Astrocyte of the spinal cord (primary cell): ENCODE measurements around the gene SGK2.

Experiments
- DNase-seq: peaks from one replicate; pipeline ENCODE4 v3.0.0; 2011; ENCODE audit warnings: low read depth, low spot score
- H3K4me3 ChIP-seq: 2 replicates; pipeline ENCODE4 v1.5.1; 2011; ENCODE audit warnings: low read depth, mild to moderate bottlenecking, low read length, moderate library complexity
- in situ Hi-C: cut with HindIII; loops from 2 replicates; pipeline ENCODE4 v1.10.0; 2017; ENCODE audit warnings: low sequenced_read_pairs
- TF ChIP-seq, protein P1 (sequence below): IDR thresholded peaks from 2 replicates; pipeline ENCODE4 v1.5.1; 2012; ENCODE audit warnings: low read depth, mild to moderate bottlenecking, low read length, inconsistent platforms

SGK2 gene

DNA sequence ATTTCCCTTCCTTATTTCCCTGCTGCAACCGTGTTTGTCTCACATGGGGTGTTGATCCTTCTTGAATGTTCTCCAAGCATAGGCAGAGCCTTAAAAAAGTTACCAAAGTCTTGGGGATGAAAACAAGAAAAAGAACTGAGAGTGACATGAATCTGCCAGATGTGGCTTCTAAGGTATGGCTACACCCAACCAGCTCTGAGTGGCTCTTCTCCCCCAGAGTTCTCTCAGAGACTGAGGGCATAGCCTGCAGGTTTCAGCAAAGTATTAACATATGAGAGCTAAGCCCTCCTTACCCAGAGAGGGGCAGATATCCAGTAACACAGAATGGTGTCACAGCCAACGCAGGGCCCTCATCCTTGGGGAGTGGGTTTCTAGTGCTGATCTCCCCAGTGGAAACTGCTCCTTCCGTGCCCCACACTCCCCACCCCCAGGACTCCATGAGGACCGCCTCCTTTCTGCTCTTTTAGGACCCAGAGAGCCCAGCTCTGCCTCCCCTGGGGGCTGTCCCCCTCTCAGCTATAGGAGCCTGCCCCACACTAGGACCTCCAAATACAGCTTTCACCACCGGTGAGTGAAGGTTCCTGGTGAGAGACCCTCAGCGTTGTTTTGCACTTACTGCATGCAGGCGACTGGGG, 23.3 kb upstream of the SGK2 start:
- in situ Hi-C loops = no loop called here
- H3K4me3 ChIP-seq = no peak overlapping the region
- no peak for DNase-seq
- TF ChIP-seq, protein P1, sequence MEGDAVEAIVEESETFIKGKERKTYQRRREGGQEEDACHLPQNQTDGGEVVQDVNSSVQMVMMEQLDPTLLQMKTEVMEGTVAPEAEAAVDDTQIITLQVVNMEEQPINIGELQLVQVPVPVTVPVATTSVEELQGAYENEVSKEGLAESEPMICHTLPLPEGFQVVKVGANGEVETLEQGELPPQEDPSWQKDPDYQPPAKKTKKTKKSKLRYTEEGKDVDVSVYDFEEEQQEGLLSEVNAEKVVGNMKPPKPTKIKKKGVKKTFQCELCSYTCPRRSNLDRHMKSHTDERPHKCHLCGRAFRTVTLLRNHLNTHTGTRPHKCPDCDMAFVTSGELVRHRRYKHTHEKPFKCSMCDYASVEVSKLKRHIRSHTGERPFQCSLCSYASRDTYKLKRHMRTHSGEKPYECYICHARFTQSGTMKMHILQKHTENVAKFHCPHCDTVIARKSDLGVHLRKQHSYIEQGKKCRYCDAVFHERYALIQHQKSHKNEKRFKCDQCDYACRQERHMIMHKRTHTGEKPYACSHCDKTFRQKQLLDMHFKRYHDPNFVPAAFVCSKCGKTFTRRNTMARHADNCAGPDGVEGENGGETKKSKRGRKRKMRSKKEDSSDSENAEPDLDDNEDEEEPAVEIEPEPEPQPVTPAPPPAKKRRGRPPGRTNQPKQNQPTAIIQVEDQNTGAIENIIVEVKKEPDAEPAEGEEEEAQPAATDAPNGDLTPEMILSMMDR = no peak

GRCh38 chr20:43536041-43536816, 22.6 kb upstream of the SGK2 start:
- H3K4me3 ChIP-seq = no peak overlapping the region
- TF ChIP-seq, protein P1 = no peak
- DNase-seq = no peak
- in situ Hi-C loops = no loop called here

- no peak for DNase-seq
- in situ Hi-C loops = no loop called here
These were observed 21.9 kb upstream of the SGK2 start for GRCh38 chr20:43536817-43537440.

GRCh38 chr20:43537921-43538877, 20.6 kb upstream of the SGK2 start:
- DNase-seq = peak; percentile 60
- TF ChIP-seq, protein P1 = peak; percentile 96
- in situ Hi-C loops = no loop called here
- no peak overlapping the region for H3K4me3 ChIP-seq

More at GRCh38 chr20:43536817-43537440, 21.9 kb upstream of the SGK2 start:
- no peak overlapping the region for H3K4me3 ChIP-seq
- TF ChIP-seq, protein P1 = no peak

DNA sequence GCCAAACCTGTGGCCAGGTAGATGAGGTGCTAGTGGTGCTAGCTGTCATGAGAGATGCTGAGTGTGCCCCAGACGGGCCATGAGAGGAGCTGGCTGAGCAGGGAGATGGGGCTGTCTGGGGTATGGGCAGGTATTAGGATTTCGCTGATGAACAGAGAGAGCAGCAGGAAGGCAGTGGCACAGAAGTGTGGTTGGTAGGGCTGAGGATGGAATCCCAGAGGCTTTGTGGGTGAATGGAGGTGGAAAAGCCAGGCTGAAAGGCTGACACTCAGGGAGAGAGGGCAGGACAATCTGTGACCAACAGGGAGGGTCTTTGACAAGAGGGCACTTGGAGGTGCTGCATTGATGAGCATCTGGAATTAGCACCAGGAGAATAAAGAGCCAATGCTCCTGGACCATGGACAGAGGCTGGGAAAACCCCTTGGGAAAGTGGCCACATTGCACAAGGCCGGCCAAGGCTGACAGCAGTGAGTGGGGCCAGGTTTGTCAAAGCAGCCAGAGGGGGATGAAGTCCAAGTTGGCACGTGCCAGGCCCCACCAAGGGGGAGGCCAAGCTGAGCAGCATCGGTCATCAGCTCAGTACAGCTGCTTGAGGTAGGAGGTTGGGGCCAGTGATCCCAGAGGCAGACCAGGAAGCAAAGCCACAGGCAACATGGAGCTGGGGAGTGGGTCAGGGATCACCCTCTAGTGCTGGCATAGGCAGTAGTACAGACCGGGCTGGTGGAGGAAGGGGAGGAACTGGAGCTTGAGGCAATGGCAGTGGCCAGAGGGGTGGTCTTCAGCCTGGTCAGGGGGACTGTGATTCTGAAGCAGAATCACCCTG, 19.7 kb upstream of the SGK2 start:
- TF ChIP-seq, protein P1 = no peak
- no peak overlapping the region for H3K4me3 ChIP-seq
- DNase-seq = no peak
- in situ Hi-C loops = no loop called here
